K562 (cell line): Measurements from ENCODE around the gene LRIT1. TPM values are rescaled to one million over a fixed set of nuclear protein-coding genes. Genes with fewer than 3 reads are reported as not detected.

Source experiments
- ATAC-seq: fragments of 200-7000 bp; cut with Tn5 transposase; 3 replicates; pipeline ENCODE4 v1.9.1; 2020; ENCODE audit warnings: moderate library complexity
- BruUV-seq: library from RNA; stranded (reverse); fragments of 400-500 nt; replicated peaks from 2 replicates; lab custom pipeline; 2021; lab: Mats Ljungman, UMichigan
- CTCF ChIA-PET: fragments of 300-600 bp; formaldehyde crosslinking; extraction: SDS; loops from one replicate; lab custom pipeline; 2021; ENCODE audit warnings: low intra/inter-chr PET ratio; lab: Yijun Ruan, JAX
- POLR2A ChIA-PET: fragments of 300-600, 350-650 bp; sonication (Branson Sonifier 250); formaldehyde crosslinking; extraction: SDS; loops from one replicate; lab custom pipeline; 2021; ENCODE audit warnings: antibody characterized with exemption, inconsistent platforms; lab: Yijun Ruan, JAX
- DNase-seq, 4 experiments: peaks; one replicate each; pipeline versions ENCODE4 v3.0.0 to v3.0.0-alpha.2; 2011 to 2018; ENCODE audit warnings: low spot score in 3 of 4, mixed read lengths in 3 of 4; ENCODE audit errors: extremely low read depth in 1 of 4
- FAIRE-seq: peaks from 2 replicates; lab custom pipeline; 2011; peaks lifted over from hg19 to GRCh38; lab: Jason Lieb, UNC
- H2AFZ ChIP-seq: 2 replicates; pipeline ENCODE4 v1.6.0; 2011; ENCODE audit warnings: low read depth, low read length, control low read depth, inconsistent platforms
- H3K27ac ChIP-seq: fragments of 200-600 bp; 3 replicates; pipeline ENCODE4 v1.8.0; 2011; ENCODE audit warnings: low read depth, mild to moderate bottlenecking, control low read depth, inconsistent platforms, low read length, moderate library complexity, mixed read lengths; ENCODE audit errors: extremely low read depth
- H3K27me3 ChIP-seq, 2 experiments: fragments of 300-600 bp in 1 of 2; 2 replicates in 1 of 2; 3 replicates in 1 of 2; pipeline versions ENCODE4 v1.6.0 to v1.8.0; 2011; ENCODE audit warnings: inconsistent platforms in 2 of 2, low read length in 2 of 2, mild to moderate bottlenecking in 1 of 2, mixed read lengths in 1 of 2, moderate library complexity in 1 of 2; ENCODE audit not compliant: control insufficient read depth in 2 of 2, insufficient read depth in 2 of 2
- H3K36me3 ChIP-seq: fragments of 300-600 bp; 3 replicates; pipeline ENCODE4 v1.8.0; 2011; ENCODE audit warnings: mild to moderate bottlenecking, low read length, inconsistent platforms; ENCODE audit not compliant: control insufficient read depth, insufficient read depth
- H3K4me1 ChIP-seq, 2 experiments: fragments of 200-600 bp in 1 of 2; replicated peaks in 1 of 2; 2 replicates in 1 of 2; 3 replicates in 1 of 2; pipeline versions ENCODE4 v1.5.1 to v1.8.0; 2011; ENCODE audit warnings: inconsistent platforms in 2 of 2, low read length in 2 of 2, mild to moderate bottlenecking in 1 of 2, mixed read lengths in 1 of 2, moderate library complexity in 1 of 2; ENCODE audit not compliant: control insufficient read depth in 2 of 2, insufficient read depth in 2 of 2
- H3K4me2 ChIP-seq: 2 replicates; pipeline ENCODE4 v1.6.1; 2011; ENCODE audit warnings: low read length, control low read depth, inconsistent platforms, mixed read lengths; ENCODE audit not compliant: insufficient read depth
- H3K4me3 ChIP-seq: fragments of 200-600 bp; sonication (generic), shearing (Covaris generic); 2 replicates; pipeline ENCODE4 v1.5.1; 2016; ENCODE audit warnings: control low read depth, inconsistent platforms
- H3K79me2 ChIP-seq: fragments of 200-600 bp; 3 replicates; pipeline ENCODE4 v1.8.0; 2011; ENCODE audit warnings: low read length, inconsistent platforms; ENCODE audit not compliant: control insufficient read depth, insufficient read depth
- H3K9ac ChIP-seq, 2 experiments: 2 replicates each; pipeline versions ENCODE4 v1.6.0 to v1.6.1; 2011; ENCODE audit warnings: low read depth in 2 of 2, low read length in 2 of 2, control low read depth in 1 of 2, inconsistent platforms in 1 of 2, mild to moderate bottlenecking in 1 of 2, mixed read lengths in 1 of 2; ENCODE audit not compliant: insufficient read depth in 1 of 2
- H3K9me1 ChIP-seq: one replicate; pipeline ENCODE4 v1.6.0; 2011; ENCODE audit warnings: inconsistent platforms, mild to moderate bottlenecking, low read length, moderate library complexity; ENCODE audit not compliant: control insufficient read depth, insufficient read depth
- H3K9me3 ChIP-seq: replicated peaks from 2 replicates; pipeline ENCODE4 v1.5.1; 2011; ENCODE audit warnings: low read depth, low read length, inconsistent platforms; ENCODE audit not compliant: control insufficient read depth, insufficient read depth
- H4K20me1 ChIP-seq: replicated peaks from 2 replicates; pipeline ENCODE4 v1.6.1; 2011; ENCODE audit warnings: low read length, inconsistent platforms, mixed read lengths; ENCODE audit not compliant: control insufficient read depth, insufficient read depth
- ATF6 ChIP-seq: sonication (generic); formaldehyde crosslinking; IDR thresholded peaks from 2 replicates; pipeline ENCODE4 v1.4.0; 2020; ENCODE audit warnings: mild to moderate bottlenecking, missing genetic modification reagents
- BCOR ChIP-seq: fragments of 450-650 bp; IDR thresholded peaks from 2 replicates; pipeline ENCODE4 v1.6.1; 2016
- BRD4 ChIP-seq: fragments of 200-600 bp; sonication (generic); IDR thresholded peaks from 2 replicates; pipeline ENCODE4 v1.6.1; 2017; ENCODE audit warnings: inconsistent platforms
- COPS2 ChIP-seq: fragments of 450-650 bp; conservative IDR thresholded peaks from 2 replicates; pipeline ENCODE4 v1.6.1; 2016; ENCODE audit warnings: mild to moderate bottlenecking, moderate library complexity
- ESRRB ChIP-seq: fragments of 250-450 bp; sonication (Bioruptor Pico); IDR thresholded peaks from 2 replicates; pipeline ENCODE4 v1.5.0; 2020; ENCODE audit warnings: mild to moderate bottlenecking, moderate library complexity, borderline replicate concordance
- EZH2 ChIP-seq: IDR thresholded peaks from 2 replicates; pipeline ENCODE4 v1.6.1; 2012; ENCODE audit warnings: low read depth, mild to moderate bottlenecking, inconsistent platforms, low read length, borderline replicate concordance
- IRF2 ChIP-seq: sonication (generic); formaldehyde crosslinking; IDR thresholded peaks from 2 replicates; pipeline ENCODE4 v1.8.1; 2022; ENCODE audit warnings: mild to moderate bottlenecking, missing genetic modification reagents
- PRMT5 ChIP-seq: sonication (generic); formaldehyde crosslinking; IDR thresholded peaks from 2 replicates; pipeline ENCODE4 v1.5.0; 2020; ENCODE audit warnings: missing genetic modification reagents
- ZC3H4 ChIP-seq: sonication (generic); formaldehyde crosslinking; IDR thresholded peaks from 2 replicates; pipeline ENCODE4 v1.9.0; 2021; ENCODE audit warnings: missing genetic modification reagents, borderline replicate concordance
- ZHX1 ChIP-seq: fragments of 150-350 bp; conservative IDR thresholded peaks from 2 replicates; pipeline ENCODE4 v1.6.1; 2014; ENCODE audit warnings: low read length
- ZKSCAN8 ChIP-seq: fragments of 200-800 bp; sonication (Bioruptor generic); IDR thresholded peaks from 2 replicates; pipeline ENCODE4 v1.6.1; 2016; ENCODE audit warnings: missing genetic modification characterization, missing compliant biosample characterization
- ZNF253 ChIP-seq: fragments of 250-450 bp; sonication (Bioruptor Pico); conservative IDR thresholded peaks from 2 replicates; pipeline ENCODE4 v1.6.1; 2021; ENCODE audit warnings: mild to moderate bottlenecking
- WGBS: fragments of 100-300 bp; shearing (Covaris generic); methylation state at CpG from one replicate; pipeline ENCODE4 v1.1.6; 2016; ENCODE audit warnings: low coverage, mixed read lengths; ENCODE audit not compliant: insufficient coverage; ENCODE audit errors: missing lambda C conversion rate; 5-methylcytosine and 5-hydroxymethylcytosine counted together
- in situ Hi-C: fragments of 300-500 bp; cut with MboI; formaldehyde crosslinking; loops from 4 replicates; pipeline ENCODE4 v1.15.0; 2018; ENCODE audit warnings: inconsistent platforms, mixed read lengths
- intact Hi-C: fragments of 100-400 bp; cut with micrococcal nuclease; formaldehyde crosslinking; loops from 2 replicates; pipeline ENCODE4 v1.14.2; 2022
- polyA plus RNA-seq, 8 experiments: library from polyadenylated mRNA; depleted of rRNA in 4 of 8; stranded (reverse) in 5 of 8; unstranded in 3 of 8; fragments of >200 nt; fragmentation: Nextera tagmentation in 2 of 8; fragmentation: Illumina TruSeq in 1 of 8; extraction: Ambion mirVana in 2 of 8; extraction: Trizol in 1 of 8; gene quantifications; 2 replicates each; pipeline versions ENCODE4 v1.2.1 to v1.2.3, GENCODE V29; 2011 to 2014; ENCODE audit warnings: inconsistent platforms in 1 of 8, missing spikeins in 1 of 8
- total RNA-seq, 7 experiments: library from RNA; depleted of rRNA in 6 of 7; stranded (reverse); fragments of >200 nt in 6 of 7; fragmentation: Illumina TruSeq in 2 of 7; extraction: Trizol in 2 of 7; gene quantifications; 2 replicates each; pipeline versions ENCODE4 v1.2.1 to v1.2.3, GENCODE V29; 2011 to 2021; ENCODE audit warnings: low replicate concordance in 1 of 7

The LRIT1 gene
- total and polyA plus RNA-seq, 9 of the 15 experiments (the other 6 are each of a cell fraction or from before 2014, with no cell fraction given): not detected

GRCh38 chr10:84244651-84245270 lies 3.4 kb upstream of the LRIT1 start, which contains the start of gene RGR (continued):
- no peak for TF ChIP-seq IRF2
- no peak for TF ChIP-seq BRD4

GRCh38 chr10:84243759-84244158 lies 2.4 kb upstream of the LRIT1 start:
- no peaks in the 10 kb centered on the region for H3K36me3 ChIP-seq
- H3K79me2 ChIP-seq: no peaks in the 10 kb centered on the region
- WGBS: 0% methylated on average over 3 of the region's 3 CpGs
- ATAC-seq (no peak), DNase-seq (no peak), FAIRE-seq (no peak)
- no peak overlapping the region for H3K4me3 ChIP-seq
- in situ Hi-C loops: no loop called here
- H3K4me1 ChIP-seq: peaks cover 0 to 3% of the 10 kb centered on the region in 2 experiments; a peak in 1 of 5 replicates
- POLR2A ChIA-PET: interaction anchor here (1.3 kb wide), 1 partner anchor 11 kb away, joined by 5 read pairs; no protein-coding TSS in a partner anchor
- H3K9me1 ChIP-seq: no peaks in the 10 kb centered on the region
- H3K27me3 ChIP-seq: peaks cover 24 to 74% of the 10 kb centered on the region in 2 experiments; a peak in 4 of 5 replicates
- TF ChIP-seq BCOR (no peak), ESRRB (CRISPR knock-in tag) (no peak), ATF6 (CRISPR knock-in tag) (no peak), ZC3H4 (CRISPR knock-in tag) (no peak), PRMT5 (CRISPR knock-in tag) (no peak), COPS2 (no peak), ZNF253 (no peak), ZHX1 (no peak), EZH2 (no peak), ZKSCAN8 (CRISPR knock-in tag) (no peak)
- BruUV-seq: no TSS peak
- no peak overlapping the region for H3K27ac ChIP-seq
- CTCF ChIA-PET: no interaction called here
- H3K4me2 ChIP-seq: no peak overlapping the region
- no peak overlapping the region for H2AFZ ChIP-seq
- no peaks in the 10 kb centered on the region for H4K20me1 ChIP-seq
- intact Hi-C loops: no loop called here
- no peaks in the 10 kb centered on the region for H3K9me3 ChIP-seq
- H3K9ac ChIP-seq: no peak overlapping the region
